ENCODE measurements around the gene PRKAG2.

GRCh38 chr7:151658778-151659177 lies 218.1 kb downstream of the PRKAG2 start:
- no peak for TF ChIP-seq POLR2A (IDR thresholded peaks at IDR 0.05)
- TF ChIP-seq CTCF (IDR thresholded peaks at IDR 0.05): no peak

All from lower leg skin (tissue), 3 donors.